ENCODE measurements around the gene SLC16A12.

DNA sequence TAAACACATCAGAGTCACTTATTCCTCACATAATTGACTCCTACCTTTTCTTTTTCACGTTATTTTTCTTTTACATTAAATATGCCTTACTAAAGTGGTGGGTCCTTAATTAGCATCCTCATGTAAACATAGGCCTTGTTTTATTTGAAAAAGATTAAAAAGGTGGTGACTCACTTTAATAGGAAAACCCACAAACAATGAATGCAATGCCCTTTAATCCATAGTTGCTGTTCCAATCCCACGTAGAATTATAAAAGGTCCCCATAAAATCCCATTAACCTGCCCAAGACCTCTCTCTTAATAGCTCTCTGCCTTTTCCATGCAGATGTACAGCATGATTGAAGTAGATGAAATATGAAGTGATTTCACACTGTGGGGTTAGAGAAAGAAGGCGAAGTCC lies 32.2 kb downstream of the SLC16A12 start:
- no peak for TF ChIP-seq TCF7 (CRISPR knock-in tag; IDR thresholded peaks at IDR 0.05; ENCODE audit: low read depth)
- TF ChIP-seq, protein P1, sequence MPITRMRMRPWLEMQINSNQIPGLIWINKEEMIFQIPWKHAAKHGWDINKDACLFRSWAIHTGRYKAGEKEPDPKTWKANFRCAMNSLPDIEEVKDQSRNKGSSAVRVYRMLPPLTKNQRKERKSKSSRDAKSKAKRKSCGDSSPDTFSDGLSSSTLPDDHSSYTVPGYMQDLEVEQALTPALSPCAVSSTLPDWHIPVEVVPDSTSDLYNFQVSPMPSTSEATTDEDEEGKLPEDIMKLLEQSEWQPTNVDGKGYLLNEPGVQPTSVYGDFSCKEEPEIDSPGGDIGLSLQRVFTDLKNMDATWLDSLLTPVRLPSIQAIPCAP (CRISPR knock-in tag; IDR thresholded peaks at IDR 0.05): no peak
- TF ChIP-seq, protein P2, sequence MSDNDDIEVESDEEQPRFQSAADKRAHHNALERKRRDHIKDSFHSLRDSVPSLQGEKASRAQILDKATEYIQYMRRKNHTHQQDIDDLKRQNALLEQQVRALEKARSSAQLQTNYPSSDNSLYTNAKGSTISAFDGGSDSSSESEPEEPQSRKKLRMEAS (CRISPR knock-in tag; IDR thresholded peaks at IDR 0.05): no peak
